SK-MEL-5 (cell line): ENCODE data around the gene FAM135A. TPM values are rescaled to one million over a fixed set of nuclear protein-coding genes. Genes with fewer than 3 reads are reported as not detected.
A peak's percentile ranks its signal among the peaks of the same experiment; 100 is the strongest.
"Not testable (repeated sequence)": the region's sequence is repeated elsewhere in the genome, so short reads cannot be mapped to it uniquely, and the experiment has no call there.

Experiments used
- DNase-seq: peaks from one replicate; pipeline ENCODE4 v3.0.0-alpha.2; 2016; ENCODE audit warnings: low read depth, low spot score
- in situ Hi-C: cut with HindIII; loops from 2 replicates; pipeline ENCODE4 v1.10.0; 2016; ENCODE audit warnings: low sequenced_read_pairs, high pct_unique_total_duplicates, low pct_unique_long_range_greater_than_20kb
- total RNA-seq: library from RNA; depleted of rRNA; stranded (reverse); fragments of >200 nt; shearing (Covaris generic); gene quantifications from 2 replicates; pipeline ENCODE4 v1.2.3, GENCODE V29; 2014

FAM135A gene
- total RNA-seq, 1 experiment from 2014 or later: 11.5 TPM

DNA sequence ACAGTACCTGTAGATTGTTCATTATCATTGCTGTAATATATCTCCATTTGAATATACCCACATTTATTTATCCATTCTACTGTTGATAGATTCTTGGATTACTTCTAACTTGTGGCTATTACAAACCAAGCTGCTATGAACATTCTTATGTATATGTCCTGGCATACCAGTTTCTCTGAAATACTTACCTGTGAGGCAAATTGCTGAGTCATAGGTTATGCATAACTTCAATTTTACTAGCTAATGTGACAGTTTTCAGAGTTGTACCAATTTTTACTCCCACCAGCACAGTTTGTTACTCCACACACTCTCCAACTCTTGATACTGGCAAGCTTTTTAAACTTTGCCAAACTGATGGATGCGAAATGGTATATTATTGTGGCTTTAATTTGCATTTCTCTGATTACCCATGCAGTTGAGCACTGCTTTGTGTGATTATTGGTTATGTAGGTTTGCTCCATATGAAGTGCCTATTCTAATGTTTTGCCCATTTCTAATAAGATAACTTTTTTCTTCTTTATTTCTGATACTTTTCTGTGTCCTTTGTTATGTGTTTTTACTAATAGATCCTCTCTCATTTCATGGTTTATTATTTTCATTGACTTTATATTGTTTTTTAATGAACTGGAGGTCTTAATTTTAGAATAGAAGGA lies 90.6 kb downstream of the FAM135A start:
- in situ Hi-C loops: no loop called here
- DNase-seq: no peak

DNA sequence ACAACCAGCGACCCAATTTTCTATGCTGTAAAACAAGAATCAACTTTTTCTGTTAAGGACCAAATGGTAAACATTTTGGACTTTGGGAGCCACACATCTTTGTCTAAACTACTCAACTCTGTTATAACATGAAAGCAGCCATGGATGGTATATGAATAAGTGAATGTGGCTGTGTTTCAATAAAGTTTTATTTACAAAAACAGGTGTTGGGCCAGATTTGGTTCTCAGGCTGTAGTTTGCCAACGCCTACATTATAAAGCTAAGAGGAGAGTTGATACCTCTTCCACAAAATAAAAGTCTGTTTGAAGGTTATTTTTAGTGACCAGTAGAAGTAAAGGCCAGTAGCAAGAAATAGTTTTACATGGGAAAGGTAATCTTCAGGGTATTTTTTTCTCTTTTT lies 93.0 kb downstream of the FAM135A start:
- in situ Hi-C loops: no loop called here
- no peak for DNase-seq

DNA sequence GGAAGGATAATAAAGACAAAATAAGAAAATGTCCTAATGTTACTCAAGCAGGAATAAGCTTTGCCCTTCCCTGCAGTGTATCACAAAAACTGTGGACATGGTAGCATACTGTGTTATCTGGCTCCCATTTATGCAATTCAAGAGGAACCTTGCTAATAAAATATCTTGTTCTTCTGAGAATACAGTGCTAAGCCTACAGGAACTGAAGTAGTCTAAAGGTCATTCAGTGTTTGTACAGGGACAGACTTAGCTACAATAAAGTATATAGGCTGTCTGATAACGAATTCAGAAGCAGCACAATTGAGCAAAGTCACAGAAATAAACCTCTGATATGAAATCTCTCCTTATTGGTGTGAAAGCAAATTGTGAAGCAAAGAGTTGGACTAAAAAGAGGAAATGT lies 93.9 kb downstream of the FAM135A start:
- DNase-seq: no peak
- in situ Hi-C loops: no loop called here

DNA sequence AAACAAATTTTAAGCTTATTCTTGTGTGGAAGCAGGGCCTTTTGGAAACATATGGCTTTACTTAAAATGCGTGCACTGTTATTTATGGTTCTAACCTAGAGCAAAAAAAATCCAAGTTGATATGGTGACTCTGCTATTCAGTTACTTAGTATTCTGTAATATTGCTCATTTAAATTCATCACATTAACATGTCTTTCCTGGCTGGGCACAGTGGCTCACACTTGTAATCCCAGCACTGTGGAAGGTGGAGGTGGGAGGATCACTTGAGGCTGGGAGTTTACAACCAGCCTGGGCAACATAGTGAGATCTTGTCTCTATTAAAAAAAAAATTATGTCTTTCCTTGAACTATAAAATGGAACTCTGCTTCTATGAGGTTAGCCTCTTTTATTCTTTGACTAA lies 95.6 kb downstream of the FAM135A start:
- in situ Hi-C loops: no loop called here
- no peak for DNase-seq

DNA sequence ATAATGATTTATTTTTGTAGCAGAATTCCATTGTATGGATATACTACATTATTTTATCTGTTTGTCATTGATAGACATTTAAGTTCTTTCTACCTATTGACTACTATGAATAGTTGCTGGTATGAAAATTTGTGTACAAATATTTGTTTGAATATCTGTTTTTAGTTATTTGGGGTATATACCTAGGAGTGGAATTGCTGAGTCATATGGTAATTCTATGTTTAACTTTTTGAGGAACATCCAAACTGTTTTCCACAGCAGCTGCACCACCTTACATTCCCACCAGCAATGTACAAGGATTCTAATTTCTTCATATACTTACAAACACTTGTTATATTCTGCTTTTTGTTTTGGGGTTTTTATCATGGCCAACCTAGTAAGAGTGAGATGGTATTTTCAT lies 97.3 kb downstream of the FAM135A start:
- in situ Hi-C loops: no loop called here
- DNase-seq: no peak

DNA sequence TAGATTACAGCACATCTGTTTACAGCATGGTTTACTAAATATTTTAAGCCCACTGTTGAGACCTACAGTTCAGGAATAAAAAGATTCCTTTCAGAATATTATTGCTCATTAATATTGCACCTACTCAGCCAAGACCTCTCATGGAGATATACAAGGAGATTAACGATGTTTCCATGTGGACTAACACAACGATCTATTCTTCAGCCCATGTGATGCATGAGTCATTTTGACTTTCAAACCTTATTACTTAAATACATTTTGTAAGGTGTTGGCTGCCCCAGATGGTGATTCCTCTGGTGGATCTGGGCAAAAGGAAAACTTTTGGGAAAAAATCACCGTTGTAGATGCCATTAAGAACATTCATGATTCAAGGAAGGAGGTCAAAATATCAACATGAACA lies 105.4 kb downstream of the FAM135A start:
- DNase-seq: no peak
- in situ Hi-C loops: no loop called here

DNA sequence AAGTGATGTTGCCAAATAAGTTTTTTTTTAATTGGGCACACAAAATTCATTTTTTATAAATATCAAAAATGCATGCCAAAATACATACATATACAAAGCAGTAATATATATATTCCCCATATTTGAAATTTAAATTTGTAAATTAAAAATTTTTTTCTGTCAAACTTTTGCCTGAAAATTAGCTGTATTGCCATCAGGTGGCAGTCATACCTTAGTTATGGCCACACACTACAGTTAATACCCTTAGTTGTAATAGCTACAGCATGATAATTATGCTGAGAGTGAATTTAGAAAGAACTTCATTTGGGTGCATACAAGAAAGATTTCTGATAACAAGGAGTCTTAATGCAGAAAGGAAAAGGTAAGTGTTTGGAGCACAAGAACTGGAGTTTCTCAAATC lies 107.3 kb downstream of the FAM135A start:
- in situ Hi-C loops: no loop called here

DNA sequence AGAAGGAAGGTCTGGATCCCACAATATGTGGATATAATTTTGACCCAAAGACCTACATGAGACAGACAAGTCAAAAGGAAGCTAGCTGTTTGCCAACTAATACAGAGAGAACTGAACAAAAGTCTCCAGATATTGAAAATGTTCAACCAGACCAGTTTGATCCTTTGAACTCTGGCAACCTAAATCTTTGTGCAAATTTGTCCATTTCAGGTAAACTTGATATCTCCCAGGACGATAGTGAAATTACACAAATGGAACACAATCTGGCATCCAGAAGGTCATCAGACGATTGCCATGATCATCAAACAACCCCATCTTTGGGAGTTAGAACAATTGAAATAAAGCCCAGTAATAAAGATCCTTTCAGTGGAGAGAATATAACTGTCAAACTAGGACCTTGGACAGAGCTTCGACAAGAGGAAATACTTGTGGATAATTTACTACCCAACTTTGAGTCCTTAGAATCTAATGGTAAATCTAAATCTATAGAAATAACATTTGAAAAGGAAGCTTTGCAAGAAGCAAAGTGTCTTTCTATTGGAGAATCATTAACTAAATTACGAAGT lies 111.5 kb downstream of the FAM135A start:
- in situ Hi-C loops: no loop called here
- DNase-seq: no peak

More for the DNA sequence above, 107.3 kb downstream of the FAM135A start:
- peak; percentile 10 for DNase-seq

DNA sequence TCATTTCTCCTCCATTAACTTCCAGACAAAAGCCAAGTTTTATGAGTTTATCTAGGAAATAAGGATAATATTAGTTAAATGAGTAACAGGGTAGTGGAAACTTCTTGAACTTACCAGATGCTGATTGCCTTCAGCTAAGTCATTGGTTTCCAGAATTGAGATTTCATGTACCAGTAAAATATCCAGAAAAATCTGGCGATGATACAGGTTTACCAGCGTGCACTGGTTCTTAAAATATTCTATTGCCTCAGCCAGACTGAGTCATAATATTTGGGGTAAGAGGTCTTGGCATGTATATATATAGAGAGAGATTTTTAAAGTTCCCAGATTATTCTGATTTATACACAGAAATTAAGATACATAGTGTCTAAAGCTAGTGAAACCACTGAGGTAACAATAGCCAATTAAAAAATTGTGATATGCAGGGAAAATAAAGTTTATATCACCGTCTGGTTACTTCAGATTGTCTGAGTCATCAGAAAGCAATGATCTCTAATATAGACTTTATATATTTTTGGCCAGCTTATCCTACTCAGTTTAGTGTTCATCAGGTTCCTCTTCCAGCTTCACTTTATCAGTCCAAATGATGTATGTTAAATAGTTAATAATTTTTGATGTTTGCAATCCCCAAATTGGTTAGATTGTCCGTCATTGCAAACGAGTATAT lies 113.9 kb downstream of the FAM135A start:
- in situ Hi-C loops: no loop called here

DNA sequence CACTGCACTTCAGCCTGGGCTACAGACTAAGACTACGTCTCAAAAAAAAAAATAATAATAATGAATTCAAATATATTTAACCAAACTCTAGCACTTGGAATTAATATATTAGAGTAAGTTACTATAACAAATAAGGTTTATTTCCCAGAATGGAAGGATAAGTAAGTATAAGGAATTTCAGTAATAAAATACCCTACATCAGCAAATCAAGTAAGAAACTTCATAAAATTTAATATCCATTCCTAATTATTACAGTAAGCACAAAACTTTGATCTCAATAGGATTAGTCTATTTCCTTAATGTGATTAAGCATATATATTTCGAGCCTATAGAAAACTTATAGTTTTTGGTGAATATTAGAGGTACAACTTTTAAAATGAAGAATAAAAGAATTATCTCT lies 116.7 kb downstream of the FAM135A start:
- in situ Hi-C loops: no loop called here
- no peak for DNase-seq

More for the DNA sequence above, 113.9 kb downstream of the FAM135A start:
- no peak for DNase-seq

DNA sequence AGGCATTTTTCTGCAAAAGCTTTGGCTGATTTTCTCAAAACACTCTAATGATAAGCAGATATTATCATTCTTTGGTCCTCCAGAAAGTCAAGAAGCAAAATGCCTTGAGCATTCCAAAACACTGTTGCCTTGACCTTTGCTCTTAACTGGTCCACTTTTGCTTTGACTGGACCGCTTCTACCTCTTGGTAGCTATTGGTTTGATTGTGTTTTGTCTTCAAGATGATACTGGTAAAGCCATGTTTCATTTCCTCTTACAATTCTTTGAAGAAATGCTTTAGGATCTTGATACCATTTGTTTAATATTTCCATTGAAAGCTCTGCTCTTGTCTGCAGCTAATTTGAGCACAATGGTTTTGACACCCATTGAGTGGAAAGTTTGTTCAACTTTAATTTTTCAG lies 117.8 kb downstream of the FAM135A start:
- no peak for DNase-seq
- in situ Hi-C loops: no loop called here

DNA sequence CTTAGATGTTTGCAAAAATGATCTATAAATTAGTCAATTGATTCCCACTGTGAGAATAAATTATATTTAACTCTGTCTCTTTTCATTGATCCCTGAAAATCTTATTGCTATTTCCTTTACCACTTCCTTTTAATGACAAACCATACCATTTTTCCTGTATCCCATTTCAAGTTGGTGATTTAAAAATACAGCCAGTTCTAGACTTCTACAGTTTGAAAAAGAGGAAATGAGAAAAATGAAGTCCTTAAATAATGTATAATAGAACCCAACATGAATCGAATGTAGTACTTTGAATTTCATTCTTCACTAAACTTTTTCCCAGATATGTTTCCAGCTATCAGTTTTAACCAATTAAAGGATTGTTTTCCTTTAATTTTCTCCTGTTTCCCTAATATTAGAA lies 124.0 kb downstream of the FAM135A start:
- no peak for DNase-seq
- in situ Hi-C loops: no loop called here

DNA sequence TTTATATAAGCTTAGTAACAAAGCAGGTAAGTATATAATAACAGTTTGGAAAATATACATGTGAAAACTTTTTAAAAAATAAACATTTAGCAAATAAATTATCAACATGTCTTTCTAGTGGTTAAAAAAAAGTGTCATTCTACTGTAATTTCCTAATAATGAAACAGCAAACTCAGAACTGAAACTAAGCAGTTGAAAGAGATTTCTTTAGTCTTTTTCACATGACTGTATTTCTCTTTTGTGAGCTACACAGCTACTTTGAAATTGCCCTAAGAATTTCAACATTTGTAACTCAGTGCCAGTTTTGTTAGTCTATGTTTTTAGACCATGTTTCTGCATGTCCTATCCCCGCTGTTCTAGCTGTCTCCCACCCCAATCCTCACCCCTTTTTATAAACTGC lies 125.1 kb downstream of the FAM135A start:
- in situ Hi-C loops: no loop called here
- DNase-seq: no peak

DNA sequence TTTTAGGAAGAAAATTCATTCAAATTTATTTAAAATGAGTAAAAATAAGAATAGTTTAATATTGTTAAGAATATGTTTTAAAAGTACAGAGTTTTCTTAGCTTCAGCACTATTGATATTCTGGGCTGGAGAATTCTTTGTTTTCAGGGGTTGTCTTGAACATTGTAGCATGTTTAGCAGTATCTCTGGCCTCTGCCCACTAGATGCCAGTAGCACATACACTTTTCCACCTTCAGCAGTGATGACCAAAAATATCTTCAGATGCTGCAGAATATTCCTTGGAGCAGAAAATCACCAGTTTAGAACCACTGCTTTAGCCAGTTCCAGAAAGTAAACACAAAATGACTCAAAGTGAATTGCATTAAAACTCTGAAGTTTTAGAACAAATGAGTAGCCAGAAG lies 134.0 kb downstream of the FAM135A start:
- peak; percentile 59 for DNase-seq
- in situ Hi-C loops: no loop called here

DNA sequence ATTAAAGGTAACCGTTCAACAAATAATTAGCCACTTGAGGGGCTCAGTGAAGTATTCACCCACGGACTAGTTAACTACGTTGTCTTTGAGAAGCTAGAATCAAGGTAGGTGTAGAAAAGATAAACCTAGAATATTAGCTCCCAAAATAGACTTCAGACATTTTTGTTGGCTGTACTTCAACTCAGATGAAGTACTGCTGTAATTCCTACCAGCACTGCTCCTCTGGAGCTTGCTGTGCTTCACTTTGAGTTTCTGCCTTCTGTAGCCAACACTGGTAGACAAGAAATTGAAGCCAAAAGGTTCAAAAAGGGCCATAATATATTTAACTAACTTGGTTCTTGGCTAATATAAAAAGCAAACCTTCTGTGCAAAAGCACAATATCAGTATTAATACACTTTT lies 134.6 kb downstream of the FAM135A start:
- DNase-seq: no peak
- in situ Hi-C loops: no loop called here

DNA sequence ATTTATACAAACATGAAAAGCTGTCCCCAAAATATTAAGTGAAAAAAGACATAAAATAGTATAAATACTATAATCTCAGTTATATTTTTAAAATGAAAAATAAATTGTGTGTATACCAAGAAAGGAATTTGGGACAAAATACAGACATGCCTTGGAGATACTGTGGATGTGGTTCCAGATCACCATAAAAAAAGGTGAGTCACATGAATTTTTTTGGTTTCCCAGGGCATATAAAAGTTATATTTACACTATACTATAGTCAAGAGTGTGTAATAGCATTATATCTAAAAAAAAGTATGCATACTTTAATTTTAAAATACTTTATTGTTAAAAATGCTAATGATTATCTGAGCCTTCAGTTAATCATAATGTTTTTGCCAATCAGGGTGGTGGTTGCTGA lies 136.0 kb downstream of the FAM135A start:
- in situ Hi-C loops: no loop called here

DNA sequence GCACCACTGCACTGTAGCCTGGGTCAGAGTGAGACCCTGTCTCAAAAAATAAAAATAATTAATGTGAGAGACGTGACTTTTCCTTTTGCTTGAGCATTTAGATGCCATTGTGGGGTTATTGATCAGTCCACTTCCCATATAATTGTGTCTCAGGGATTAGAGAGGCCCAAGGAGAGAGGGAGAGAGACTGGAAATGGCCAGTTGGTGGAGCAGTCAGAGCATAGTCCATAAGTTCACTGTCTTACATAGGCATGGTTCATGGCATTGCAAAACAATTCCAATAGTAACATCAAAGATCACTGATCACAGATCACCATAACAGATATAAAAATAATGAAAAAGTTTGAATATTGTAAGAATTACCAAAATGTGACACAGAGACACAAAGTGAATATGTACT lies 138.3 kb downstream of the FAM135A start:
- DNase-seq: peak; percentile 37
- in situ Hi-C loops: no loop called here

More for the DNA sequence above, 136.0 kb downstream of the FAM135A start:
- no peak for DNase-seq

DNA sequence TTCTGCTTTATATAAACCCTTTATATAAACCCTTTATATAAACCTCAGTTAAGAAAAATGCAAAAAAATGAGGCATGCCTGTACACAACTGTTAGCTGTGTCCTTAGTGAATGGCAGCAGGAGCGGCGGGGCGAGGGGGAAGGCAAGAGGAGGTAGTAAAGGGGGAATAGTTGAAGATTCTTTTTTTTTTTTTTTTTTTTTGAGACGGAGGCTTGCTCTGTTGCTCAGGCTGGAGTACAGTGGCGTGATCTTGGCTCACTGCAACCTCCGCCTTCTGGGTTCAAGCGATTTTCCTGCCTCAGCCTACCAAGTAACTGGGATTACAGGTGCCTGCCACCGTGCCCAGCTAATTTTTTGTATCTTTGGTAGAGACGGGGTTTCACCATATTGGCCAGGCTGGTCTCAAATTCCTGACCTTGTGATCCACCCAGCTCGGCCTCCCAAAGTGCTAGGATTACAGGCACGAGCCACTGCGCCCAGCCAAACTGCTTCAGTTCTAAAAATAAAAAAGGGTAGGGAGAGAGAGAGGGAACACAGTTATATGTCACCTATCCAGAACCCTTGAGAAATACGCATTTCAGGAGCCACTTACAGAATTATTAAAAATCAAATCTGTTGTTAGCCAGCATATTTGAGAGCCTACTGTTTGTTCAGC lies 139.1 kb downstream of the FAM135A start:
- in situ Hi-C loops, DNase-seq: not testable (repeated sequence)

DNA sequence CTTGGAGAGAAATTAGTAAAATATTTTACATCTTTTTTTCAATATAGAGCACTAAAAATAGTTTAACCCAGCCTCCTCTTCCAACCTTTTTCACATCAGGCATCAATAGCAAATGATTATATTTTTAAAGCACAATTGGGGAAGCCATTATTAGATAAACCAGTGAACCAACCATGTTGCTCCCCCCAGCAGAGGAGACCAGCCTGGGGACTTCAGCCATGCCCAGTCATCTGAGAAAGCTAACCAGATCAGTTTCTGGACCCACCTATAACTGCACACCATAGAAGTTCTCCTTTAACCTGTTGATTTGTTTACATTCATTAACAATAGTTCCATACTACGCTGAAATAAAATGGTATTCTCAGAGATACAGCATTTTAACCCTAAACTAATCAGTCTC lies 139.7 kb downstream of the FAM135A start:
- no peak for DNase-seq
- in situ Hi-C loops: no loop called here
